Measurements from ENCODE around the gene DDA1. TPM values are rescaled to one million over a fixed set of nuclear protein-coding genes. Genes with fewer than 3 reads are reported as not detected.
A peak's percentile ranks its signal among the peaks of the same experiment; 100 is the strongest.

Gene DDA1
- total and polyA plus RNA-seq, 2 of the 13 experiments (the other 11 are each of a cell fraction or from before 2014, with no cell fraction given), result 24.5 to 26.0 TPM

DNA sequence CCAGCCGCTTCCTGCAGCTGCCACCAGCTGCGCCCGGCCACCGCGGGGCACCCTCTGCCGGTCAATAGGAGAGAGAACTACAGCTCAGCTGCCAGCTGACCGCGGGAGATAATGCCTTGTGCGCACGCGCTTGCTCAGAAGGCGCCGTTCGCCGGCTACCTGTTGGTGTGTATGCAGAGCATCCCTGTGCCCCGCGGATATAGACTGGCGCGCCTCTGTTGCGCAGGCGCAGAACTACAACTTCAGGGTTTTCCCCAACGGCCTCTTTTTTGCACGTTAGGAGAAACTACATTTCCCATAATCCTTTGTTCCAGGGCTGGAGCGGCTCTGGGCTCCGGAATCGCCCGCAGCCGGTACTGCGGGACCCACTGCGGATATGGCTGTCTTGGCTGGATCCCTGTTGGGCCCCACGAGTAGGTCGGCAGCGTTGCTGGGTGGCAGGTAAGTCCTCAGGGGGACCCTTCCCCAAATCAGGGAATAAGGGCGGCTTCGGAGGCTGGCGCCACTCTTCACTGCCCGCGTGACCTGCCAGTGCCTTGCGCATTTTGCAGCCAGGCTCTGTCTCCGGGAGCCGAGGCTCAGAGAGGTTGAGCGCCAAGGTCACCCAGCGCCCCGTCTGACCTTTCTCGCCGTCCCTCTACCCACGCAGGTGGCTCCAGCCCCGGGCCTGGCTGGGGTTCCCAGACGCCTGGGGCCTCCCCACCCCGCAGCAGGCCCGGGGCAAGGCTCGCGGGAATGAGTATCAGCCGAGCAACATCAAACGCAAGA, 3.7 kb upstream of the DDA1 start, which contains the start of gene MRPL34 (continued):
- TF ChIP-seq RNF2 (conservative IDR thresholded peaks at IDR 0.05; ENCODE audit: low read depth), result no peak
- no peak for TF ChIP-seq ZNF660 (CRISPR knock-in tag; IDR thresholded peaks at IDR 0.05; ENCODE audit: borderline replicate concordance, low read depth)
- no peak for TF ChIP-seq ZEB1 (IDR thresholded peaks at IDR 0.05; ENCODE audit: insufficient replicate concordance, low read depth)
- TF ChIP-seq, protein P1, sequence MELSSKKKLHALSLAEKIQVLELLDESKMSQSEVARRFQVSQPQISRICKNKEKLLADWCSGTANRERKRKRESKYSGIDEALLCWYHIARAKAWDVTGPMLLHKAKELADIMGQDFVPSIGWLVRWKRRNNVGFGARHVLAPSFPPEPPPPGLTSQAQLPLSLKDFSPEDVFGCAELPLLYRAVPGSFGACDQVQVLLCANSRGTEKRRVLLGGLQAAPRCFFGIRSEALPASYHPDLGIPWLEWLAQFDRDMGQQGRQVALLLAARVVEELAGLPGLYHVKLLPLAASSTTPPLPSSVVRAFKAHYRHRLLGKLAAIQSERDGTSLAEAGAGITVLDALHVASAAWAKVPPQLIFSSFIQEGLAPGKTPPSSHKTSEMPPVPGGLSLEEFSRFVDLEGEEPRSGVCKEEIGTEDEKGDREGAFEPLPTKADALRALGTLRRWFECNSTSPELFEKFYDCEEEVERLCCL (CRISPR knock-in tag; IDR thresholded peaks at IDR 0.05; ENCODE audit: borderline replicate concordance), result no peak
- TF ChIP-seq ZNF770 (CRISPR knock-in tag; IDR thresholded peaks at IDR 0.05), result no peak; the same call in 1 of the 2 replicates
- 0 out of 2 replicates have a peak, but pooled peaks have one; percentile 7 for TF ChIP-seq ZNF446 (CRISPR knock-in tag; IDR thresholded peaks at IDR 0.05)
- TF ChIP-seq TSC22D2 (CRISPR knock-in tag; IDR thresholded peaks at IDR 0.05; ENCODE audit: borderline replicate concordance), result peak; percentile 61; the same call in 1 of the 2 replicates
- TF ChIP-seq CBX1 (IDR thresholded peaks at IDR 0.05; ENCODE audit: low read depth), result no peak
- no peak for TF ChIP-seq ZNF678 (CRISPR knock-in tag; IDR thresholded peaks at IDR 0.05)
- TF ChIP-seq ZNF713 (CRISPR knock-in tag; IDR thresholded peaks at IDR 0.05), result no peak
- 0 out of 2 replicates have a peak, but pooled peaks have one; percentile 41 for TF ChIP-seq SPEN (CRISPR knock-in tag; IDR thresholded peaks at IDR 0.05; ENCODE audit: low read depth)
- no peak for TF ChIP-seq ZUFSP (CRISPR knock-in tag; IDR thresholded peaks at IDR 0.05; ENCODE audit: borderline replicate concordance)
- peak; percentile 36; the same call in 1 of the 2 replicates for TF ChIP-seq RELA (CRISPR knock-in tag; IDR thresholded peaks at IDR 0.05)
- TF ChIP-seq, protein P2, sequence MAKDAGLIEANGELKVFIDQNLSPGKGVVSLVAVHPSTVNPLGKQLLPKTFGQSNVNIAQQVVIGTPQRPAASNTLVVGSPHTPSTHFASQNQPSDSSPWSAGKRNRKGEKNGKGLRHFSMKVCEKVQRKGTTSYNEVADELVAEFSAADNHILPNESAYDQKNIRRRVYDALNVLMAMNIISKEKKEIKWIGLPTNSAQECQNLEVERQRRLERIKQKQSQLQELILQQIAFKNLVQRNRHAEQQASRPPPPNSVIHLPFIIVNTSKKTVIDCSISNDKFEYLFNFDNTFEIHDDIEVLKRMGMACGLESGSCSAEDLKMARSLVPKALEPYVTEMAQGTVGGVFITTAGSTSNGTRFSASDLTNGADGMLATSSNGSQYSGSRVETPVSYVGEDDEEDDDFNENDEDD (CRISPR knock-in tag; IDR thresholded peaks at IDR 0.05; ENCODE audit: borderline replicate concordance), result peak; percentile 72; the same call in 1 of the 2 replicates
- TF ChIP-seq XRCC5 (optimal IDR thresholded peaks at IDR 0.05; ENCODE audit: low read length), result peak; percentile 95
- no peak for TF ChIP-seq SCMH1 (CRISPR knock-in tag; IDR thresholded peaks at IDR 0.05; ENCODE audit: borderline replicate concordance)
- TF ChIP-seq SIX1 (CRISPR knock-in tag; IDR thresholded peaks at IDR 0.05; ENCODE audit: borderline replicate concordance), result no peak; the same call in 1 of the 2 replicates
- no peak for TF ChIP-seq NFIB (CRISPR knock-in tag; IDR thresholded peaks at IDR 0.05; ENCODE audit: borderline replicate concordance)
- no peak for TF ChIP-seq ZFP36L2 (CRISPR knock-in tag; IDR thresholded peaks at IDR 0.05)
- no peak for TF ChIP-seq KDM6A (CRISPR knock-in tag; IDR thresholded peaks at IDR 0.05; ENCODE audit: low read depth)
- TF ChIP-seq NFYC (CRISPR knock-in tag; IDR thresholded peaks at IDR 0.05), result peak; percentile 41
- no peak for TF ChIP-seq TGIF2 (CRISPR knock-in tag; IDR thresholded peaks at IDR 0.05)
- no peak for TF ChIP-seq ZNF138 (CRISPR knock-in tag; IDR thresholded peaks at IDR 0.05; ENCODE audit: low read depth)
